HepG2 (cell line): ENCODE measurements around the gene CA14. TPM values are rescaled to one million over a fixed set of nuclear protein-coding genes. Genes with fewer than 3 reads are reported as not detected.

ENCODE experiments used
- ATF4 ChIP-seq, 2 experiments: fragments of 450-650 bp in 1 of 2; sonication (generic) in 1 of 2; formaldehyde crosslinking; IDR thresholded peaks; 2 replicates each; pipeline versions ENCODE4 v1.5.0 to v1.8.0; 2020 to 2022; ENCODE audit warnings: mild to moderate bottlenecking in 1 of 2, missing genetic modification reagents in 1 of 2
- EEA1 ChIP-seq: sonication (generic); formaldehyde crosslinking; IDR thresholded peaks from 2 replicates; pipeline ENCODE4 v1.5.1; 2020; ENCODE audit warnings: mild to moderate bottlenecking, missing genetic modification reagents, borderline replicate concordance
- ELK4 ChIP-seq: sonication (generic); formaldehyde crosslinking; IDR thresholded peaks from 2 replicates; pipeline ENCODE4 v1.9.0; 2021; ENCODE audit warnings: missing genetic modification reagents, borderline replicate concordance
- HNRNPH1 ChIP-seq: fragments of 200-400 bp; formaldehyde crosslinking; optimal IDR thresholded peaks from 2 replicates; pipeline ENCODE3; 2017; ENCODE audit warnings: mild to moderate bottlenecking, low read depth, low read length
- JUNB ChIP-seq: sonication (generic); formaldehyde crosslinking; IDR thresholded peaks from 2 replicates; pipeline ENCODE4 v1.8.0; 2022; ENCODE audit warnings: missing genetic modification reagents, mild to moderate bottlenecking, borderline replicate concordance
- MXD4 ChIP-seq: IDR thresholded peaks from 2 replicates; pipeline ENCODE4 v1.6.1; 2016; ENCODE audit warnings: mild to moderate bottlenecking, missing biosample characterization, missing genetic modification reagents
- POLR2A ChIP-seq, 2 experiments: IDR thresholded peaks; 2 replicates each; pipeline ENCODE4 v1.6.1; 2011; ENCODE audit warnings: low read depth in 2 of 2, low read length in 2 of 2, mild to moderate bottlenecking in 1 of 2, moderate library complexity in 1 of 2; ENCODE audit not compliant: insufficient read depth in 1 of 2
- PRPF4 ChIP-seq: fragments of 200-400 bp; formaldehyde crosslinking; IDR thresholded peaks from 2 replicates; pipeline ENCODE4 v1.6.1; 2016; ENCODE audit warnings: low read length, low read depth; ENCODE audit not compliant: poor library complexity, severe bottlenecking
- SRSF4 ChIP-seq: fragments of 200-400 bp; formaldehyde crosslinking; IDR thresholded peaks from one replicate; pipeline ENCODE4 v1.6.1; 2018; ENCODE audit warnings: mild to moderate bottlenecking, low read depth, low read length, moderate library complexity; ENCODE audit not compliant: poor library complexity, severe bottlenecking
- THRA ChIP-seq: sonication (generic); formaldehyde crosslinking; IDR thresholded peaks from 2 replicates; pipeline ENCODE4 v1.4.0; 2020; ENCODE audit warnings: missing genetic modification reagents, borderline replicate concordance
- ZBTB7B ChIP-seq: sonication (generic); formaldehyde crosslinking; IDR thresholded peaks from 2 replicates; pipeline ENCODE4 v1.4.0; 2020; ENCODE audit warnings: missing genetic modification reagents
- ZNF121 ChIP-seq: sonication (generic); formaldehyde crosslinking; IDR thresholded peaks from 2 replicates; pipeline ENCODE4 v1.5.0; 2020; ENCODE audit warnings: mild to moderate bottlenecking, missing genetic modification reagents
- ZNF30 ChIP-seq: sonication (generic); formaldehyde crosslinking; IDR thresholded peaks from 2 replicates; pipeline ENCODE4 v1.5.0; 2020; ENCODE audit warnings: mild to moderate bottlenecking, missing genetic modification reagents
- ZNF432 ChIP-seq: sonication (generic); formaldehyde crosslinking; IDR thresholded peaks from 2 replicates; pipeline ENCODE4 v1.5.0; 2020; ENCODE audit warnings: missing genetic modification reagents, mild to moderate bottlenecking, borderline replicate concordance
- ZNF616 ChIP-seq: sonication (generic); formaldehyde crosslinking; IDR thresholded peaks from 2 replicates; pipeline ENCODE4 v1.5.0; 2020; ENCODE audit warnings: low read depth, mild to moderate bottlenecking, missing genetic modification reagents
- ZSCAN22 ChIP-seq: sonication (generic); formaldehyde crosslinking; IDR thresholded peaks from 2 replicates; pipeline ENCODE4 v1.4.0; 2020; ENCODE audit warnings: mild to moderate bottlenecking, missing genetic modification reagents
- ZSCAN25 ChIP-seq: sonication (generic); formaldehyde crosslinking; IDR thresholded peaks from 2 replicates; pipeline ENCODE4 v1.8.0; 2022; ENCODE audit warnings: mild to moderate bottlenecking, missing genetic modification reagents
- polyA plus RNA-seq, 8 experiments: library from polyadenylated mRNA; depleted of rRNA in 3 of 8; stranded (reverse) in 7 of 8; unstranded in 1 of 8; fragments of >200 nt; fragmentation: Illumina TruSeq in 4 of 8; extraction: Trizol in 4 of 8; gene quantifications; 2 replicates each; pipeline versions ENCODE4 v1.2.1 to v1.2.3, GENCODE V29; 2011 to 2016; ENCODE audit warnings: low read depth in 4 of 8, missing spikeins in 1 of 8, mixed read lengths in 1 of 8; ENCODE audit not compliant: insufficient read depth in 1 of 8
- total RNA-seq, 5 experiments: library from RNA; depleted of rRNA; stranded (reverse); fragments of >200 nt; fragmentation: Illumina TruSeq; extraction: Trizol; gene quantifications; 2 replicates each; pipeline ENCODE4 v1.2.3, GENCODE V29; 2016; ENCODE audit warnings: low read depth in 1 of 5
- TF ChIP-seq, protein P1 (sequence below): sonication (generic); formaldehyde crosslinking; IDR thresholded peaks from 2 replicates; pipeline ENCODE4 v1.5.1; 2020; ENCODE audit warnings: mild to moderate bottlenecking, missing genetic modification reagents, moderate library complexity
- TF ChIP-seq, protein P2 (sequence below): sonication (generic); formaldehyde crosslinking; IDR thresholded peaks from 2 replicates; pipeline ENCODE4 v1.4.0; 2020; ENCODE audit warnings: missing genetic modification reagents, borderline replicate concordance

Gene CA14
- total and polyA plus RNA-seq, 2 of the 13 experiments (the other 11 are each of a cell fraction or from before 2014, with no cell fraction given) = 2.4 to 8.5 TPM

GRCh38 chr1:150268705-150269403, 11.3 kb downstream of the CA14 start, which contains the start of gene APH1A (continued):
- TF ChIP-seq ZSCAN25 = no peak
- peak; percentile 52; the same call in 1 of the 2 replicates for TF ChIP-seq MXD4 (CRISPR knock-in tag)
- no peak for TF ChIP-seq JUNB (CRISPR knock-in tag)
- no peak for TF ChIP-seq ZNF30 (CRISPR knock-in tag)
- TF ChIP-seq POLR2A (IDR thresholded peaks at IDR 0.05; ENCODE audit: insufficient read depth in 1 of 2, low read depth in 2 of 2, low read length in 2 of 2) = peak; percentile 45 to 53; a peak in 3 of 4 replicates
- no peak for TF ChIP-seq EEA1 (CRISPR knock-in tag)
- TF ChIP-seq ZBTB7B (CRISPR knock-in tag) = peak; percentile 78; the same call in 1 of the 2 replicates
- TF ChIP-seq ATF4 (CRISPR knock-in tag; IDR thresholded peaks at IDR 0.05) = peak in 1 of 2 experiments; percentile 39; a peak in 1 of 4 replicates
- no peak for TF ChIP-seq HNRNPH1
- TF ChIP-seq, protein P1, sequence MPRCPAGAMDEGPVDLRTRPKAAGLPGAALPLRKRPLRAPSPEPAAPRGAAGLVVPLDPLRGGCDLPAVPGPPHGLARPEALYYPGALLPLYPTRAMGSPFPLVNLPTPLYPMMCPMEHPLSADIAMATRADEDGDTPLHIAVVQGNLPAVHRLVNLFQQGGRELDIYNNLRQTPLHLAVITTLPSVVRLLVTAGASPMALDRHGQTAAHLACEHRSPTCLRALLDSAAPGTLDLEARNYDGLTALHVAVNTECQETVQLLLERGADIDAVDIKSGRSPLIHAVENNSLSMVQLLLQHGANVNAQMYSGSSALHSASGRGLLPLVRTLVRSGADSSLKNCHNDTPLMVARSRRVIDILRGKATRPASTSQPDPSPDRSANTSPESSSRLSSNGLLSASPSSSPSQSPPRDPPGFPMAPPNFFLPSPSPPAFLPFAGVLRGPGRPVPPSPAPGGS (CRISPR knock-in tag) = no peak
- TF ChIP-seq ZNF121 (CRISPR knock-in tag) = no peak
- TF ChIP-seq ZSCAN22 (CRISPR knock-in tag) = no peak
- TF ChIP-seq PRPF4 = no peak
- TF ChIP-seq ELK4 (CRISPR knock-in tag) = no peak
- no peak; the same call in 1 of the 2 replicates for TF ChIP-seq THRA
- TF ChIP-seq, protein P2, sequence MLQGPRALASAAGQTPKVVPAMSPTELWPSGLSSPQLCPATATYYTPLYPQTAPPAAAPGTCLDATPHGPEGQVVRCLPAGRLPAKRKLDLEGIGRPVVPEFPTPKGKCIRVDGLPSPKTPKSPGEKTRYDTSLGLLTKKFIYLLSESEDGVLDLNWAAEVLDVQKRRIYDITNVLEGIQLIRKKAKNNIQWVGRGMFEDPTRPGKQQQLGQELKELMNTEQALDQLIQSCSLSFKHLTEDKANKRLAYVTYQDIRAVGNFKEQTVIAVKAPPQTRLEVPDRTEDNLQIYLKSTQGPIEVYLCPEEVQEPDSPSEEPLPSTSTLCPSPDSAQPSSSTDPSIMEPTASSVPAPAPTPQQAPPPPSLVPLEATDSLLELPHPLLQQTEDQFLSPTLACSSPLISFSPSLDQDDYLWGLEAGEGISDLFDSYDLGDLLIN (CRISPR knock-in tag) = no peak
- TF ChIP-seq SRSF4 = no peak
- TF ChIP-seq ZNF616 (CRISPR knock-in tag) = no peak
- TF ChIP-seq ZNF432 (CRISPR knock-in tag) = no peak
